WTC11 (cell line): Measurements from ENCODE around the gene MTA3. TPM values are rescaled to one million over a fixed set of nuclear protein-coding genes. Genes with fewer than 3 reads are reported as not detected.

Source experiments
- CBFB ChIP-seq: sonication (generic); formaldehyde crosslinking; IDR thresholded peaks from 2 replicates; pipeline ENCODE4 v1.8.1; 2022; ENCODE audit warnings: mild to moderate bottlenecking, low read depth, missing genetic modification reagents
- E2F4 ChIP-seq: sonication (generic); formaldehyde crosslinking; IDR thresholded peaks from 2 replicates; pipeline ENCODE4 v1.8.1; 2022; ENCODE audit warnings: low read depth, mild to moderate bottlenecking, moderate library complexity, missing genetic modification reagents, borderline replicate concordance
- ETV6 ChIP-seq: sonication (generic); formaldehyde crosslinking; IDR thresholded peaks from 2 replicates; pipeline ENCODE4 v1.8.1; 2022; ENCODE audit warnings: mild to moderate bottlenecking, missing genetic modification reagents
- HMGXB4 ChIP-seq: sonication (generic); formaldehyde crosslinking; IDR thresholded peaks from 2 replicates; pipeline ENCODE4 v1.8.1; 2023; ENCODE audit warnings: mild to moderate bottlenecking, moderate library complexity, missing genetic modification reagents
- MYBL2 ChIP-seq: sonication (generic); formaldehyde crosslinking; IDR thresholded peaks from 2 replicates; pipeline ENCODE4 v1.8.1; 2023; ENCODE audit warnings: mild to moderate bottlenecking, moderate library complexity, missing genetic modification reagents
- STAT6 ChIP-seq: sonication (generic); formaldehyde crosslinking; conservative IDR thresholded peaks from 2 replicates; pipeline ENCODE4 v1.8.1; 2023; ENCODE audit warnings: mild to moderate bottlenecking, low read depth, missing genetic modification reagents, moderate library complexity
- ZNF532 ChIP-seq: fragments of 250-450 bp; sonication (Bioruptor Pico); IDR thresholded peaks from 2 replicates; pipeline ENCODE4 v1.9.0; 2021; ENCODE audit warnings: mild to moderate bottlenecking, borderline replicate concordance
- total RNA-seq: library from RNA; stranded (reverse); gene quantifications from 3 replicates; pipeline ENCODE4 v1.2.3, GENCODE V29; 2021
- TF ChIP-seq, protein P1 (sequence below): sonication (generic); formaldehyde crosslinking; IDR thresholded peaks from 2 replicates; pipeline ENCODE4 v1.8.0; 2022; ENCODE audit warnings: mild to moderate bottlenecking, missing genetic modification reagents

MTA3 gene
- total RNA-seq, 1 experiment from 2014 or later = 153 TPM

GRCh38 chr2:42804891-42805290, 236.5 kb downstream of the MTA3 start (continued):
- TF ChIP-seq, protein P1, sequence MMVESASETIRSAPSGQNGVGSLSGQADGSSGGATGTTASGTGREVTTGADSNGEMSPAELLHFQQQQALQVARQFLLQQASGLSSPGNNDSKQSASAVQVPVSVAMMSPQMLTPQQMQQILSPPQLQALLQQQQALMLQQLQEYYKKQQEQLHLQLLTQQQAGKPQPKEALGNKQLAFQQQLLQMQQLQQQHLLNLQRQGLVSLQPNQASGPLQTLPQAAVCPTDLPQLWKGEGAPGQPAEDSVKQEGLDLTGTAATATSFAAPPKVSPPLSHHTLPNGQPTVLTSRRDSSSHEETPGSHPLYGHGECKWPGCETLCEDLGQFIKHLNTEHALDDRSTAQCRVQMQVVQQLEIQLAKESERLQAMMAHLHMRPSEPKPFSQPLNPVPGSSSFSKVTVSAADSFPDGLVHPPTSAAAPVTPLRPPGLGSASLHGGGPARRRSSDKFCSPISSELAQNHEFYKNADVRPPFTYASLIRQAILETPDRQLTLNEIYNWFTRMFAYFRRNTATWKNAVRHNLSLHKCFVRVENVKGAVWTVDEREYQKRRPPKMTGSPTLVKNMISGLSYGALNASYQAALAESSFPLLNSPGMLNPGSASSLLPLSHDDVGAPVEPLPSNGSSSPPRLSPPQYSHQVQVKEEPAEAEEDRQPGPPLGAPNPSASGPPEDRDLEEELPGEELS (CRISPR knock-in tag) = no peak
- TF ChIP-seq STAT6 (CRISPR knock-in tag) (no peak), E2F4 (CRISPR knock-in tag) (no peak), ETV6 (no peak), ZNF532 (CRISPR knock-in tag) (no peak), MYBL2 (CRISPR knock-in tag) (no peak), CBFB (CRISPR knock-in tag) (no peak), HMGXB4 (no peak)

Other genes with a start within 250 kb of the MTA3 start
- gene COX7A2L, start 207.4 kb upstream of the MTA3 start, total RNA-seq = 99.5 to 114 TPM (median 108 TPM) in 3 replicates
- 12.9 to 15.5 TPM (median 13.1 TPM) in 3 replicates for gene KCNG3, start 74.7 kb upstream of the MTA3 start, total RNA-seq
- 2.6 to 2.7 TPM (median 2.7 TPM) in 3 replicates for gene OXER1, start 195.5 kb downstream of the MTA3 start, total RNA-seq
- gene HAAO, start 224.0 kb downstream of the MTA3 start, total RNA-seq = 8.0 to 9.8 TPM (median 8.4 TPM) in 3 replicates